HepG2 (cell line): Measurements from ENCODE around the gene KATNB1. TPM values are rescaled to one million over a fixed set of nuclear protein-coding genes. Genes with fewer than 3 reads are reported as not detected.
A peak's percentile ranks its signal among the peaks of the same experiment; 100 is the strongest.

Source experiments
- ARID4A ChIP-seq: sonication (generic); formaldehyde crosslinking; IDR thresholded peaks from 2 replicates; pipeline ENCODE4 v1.5.0; 2020; ENCODE audit warnings: mild to moderate bottlenecking, missing genetic modification reagents, borderline replicate concordance
- ARNT2 ChIP-seq: sonication (generic); formaldehyde crosslinking; IDR thresholded peaks from 2 replicates; pipeline ENCODE4 v1.8.0; 2022; ENCODE audit warnings: mild to moderate bottlenecking, low read depth, missing genetic modification reagents, moderate library complexity
- CBX5 ChIP-seq: sonication (generic); formaldehyde crosslinking; IDR thresholded peaks from 2 replicates; pipeline ENCODE4 v1.4.0; 2020; ENCODE audit warnings: missing genetic modification reagents, borderline replicate concordance
- CSRNP1 ChIP-seq: sonication (generic); formaldehyde crosslinking; IDR thresholded peaks from 2 replicates; pipeline ENCODE4 v1.8.1; 2023; ENCODE audit warnings: mild to moderate bottlenecking, missing genetic modification reagents
- HNRNPLL ChIP-seq: fragments of 200-400 bp; formaldehyde crosslinking; IDR thresholded peaks from 2 replicates; pipeline ENCODE4 v1.6.1; 2017; ENCODE audit warnings: mild to moderate bottlenecking, low read depth, low read length; ENCODE audit not compliant: poor library complexity, severe bottlenecking
- MAZ ChIP-seq, 2 experiments: sonication (generic) in 1 of 2; formaldehyde crosslinking in 1 of 2; IDR thresholded peaks; 2 replicates each; pipeline versions ENCODE4 v1.5.0 to v1.6.1; 2012 to 2020; ENCODE audit warnings: low read depth in 2 of 2, mild to moderate bottlenecking in 2 of 2, borderline replicate concordance in 1 of 2, improper control_type of control experiment in 1 of 2, low read length in 1 of 2, missing genetic modification reagents in 1 of 2, moderate library complexity in 1 of 2
- NFYB ChIP-seq: sonication (generic); formaldehyde crosslinking; IDR thresholded peaks from 2 replicates; pipeline ENCODE4 v1.4.0; 2020; ENCODE audit warnings: missing genetic modification reagents
- NKX3-1 ChIP-seq: sonication (generic); formaldehyde crosslinking; IDR thresholded peaks from 2 replicates; pipeline ENCODE4 v1.5.0; 2020; ENCODE audit warnings: missing genetic modification reagents
- NR2F6 ChIP-seq, 2 experiments: IDR thresholded peaks; 2 replicates each; pipeline ENCODE4 v1.6.1; 2016; ENCODE audit warnings: antibody characterized with exemption in 1 of 2, mild to moderate bottlenecking in 1 of 2
- PRPF4 ChIP-seq: fragments of 200-400 bp; formaldehyde crosslinking; IDR thresholded peaks from 2 replicates; pipeline ENCODE4 v1.6.1; 2016; ENCODE audit warnings: low read length, low read depth; ENCODE audit not compliant: poor library complexity, severe bottlenecking
- REL ChIP-seq: sonication (generic); formaldehyde crosslinking; conservative IDR thresholded peaks from 2 replicates; pipeline ENCODE4 v1.8.0; 2022; ENCODE audit warnings: mild to moderate bottlenecking, missing genetic modification reagents, moderate library complexity
- RFX5 ChIP-seq: IDR thresholded peaks from 2 replicates; pipeline ENCODE4 v1.6.1; 2011; ENCODE audit warnings: low read depth, low read length, improper control_type of control experiment
- TOPORS ChIP-seq: sonication (generic); formaldehyde crosslinking; IDR thresholded peaks from 2 replicates; pipeline ENCODE4 v1.8.0; 2023; ENCODE audit warnings: mild to moderate bottlenecking, missing genetic modification reagents
- YEATS4 ChIP-seq: sonication (generic); formaldehyde crosslinking; IDR thresholded peaks from 2 replicates; pipeline ENCODE4 v1.4.0; 2020; ENCODE audit warnings: missing genetic modification reagents, borderline replicate concordance
- ZFYVE20 ChIP-seq: sonication (generic); formaldehyde crosslinking; IDR thresholded peaks from 2 replicates; pipeline ENCODE4 v1.8.0; 2023; ENCODE audit warnings: low read depth, mild to moderate bottlenecking, moderate library complexity, missing genetic modification reagents, borderline replicate concordance
- ZNF232 ChIP-seq: sonication (generic); formaldehyde crosslinking; IDR thresholded peaks from 2 replicates; pipeline ENCODE4 v1.4.0; 2020; ENCODE audit warnings: missing genetic modification reagents, borderline replicate concordance
- ZNF292 ChIP-seq: sonication (generic); formaldehyde crosslinking; IDR thresholded peaks from 2 replicates; pipeline ENCODE4 v1.8.1; 2022; ENCODE audit warnings: mild to moderate bottlenecking, low read depth, missing genetic modification reagents, borderline replicate concordance
- ZNF367 ChIP-seq: sonication (generic); formaldehyde crosslinking; IDR thresholded peaks from 2 replicates; pipeline ENCODE4 v1.4.0; 2020; ENCODE audit warnings: missing genetic modification reagents, borderline replicate concordance
- ZNF44 ChIP-seq: sonication (generic); formaldehyde crosslinking; IDR thresholded peaks from 2 replicates; pipeline ENCODE4 v1.5.1; 2020; ENCODE audit warnings: mild to moderate bottlenecking, missing genetic modification reagents
- ZNF441 ChIP-seq: sonication (generic); formaldehyde crosslinking; IDR thresholded peaks from 2 replicates; pipeline ENCODE4 v1.7.0; 2021; ENCODE audit warnings: missing genetic modification reagents, borderline replicate concordance
- ZNF607 ChIP-seq: sonication (generic); formaldehyde crosslinking; IDR thresholded peaks from 2 replicates; pipeline ENCODE4 v1.5.1; 2020; ENCODE audit warnings: missing genetic modification reagents, mild to moderate bottlenecking, borderline replicate concordance
- ZNF703 ChIP-seq: sonication (generic); formaldehyde crosslinking; IDR thresholded peaks from 2 replicates; pipeline ENCODE4 v1.5.1; 2020; ENCODE audit warnings: missing genetic modification reagents, mild to moderate bottlenecking, moderate library complexity, borderline replicate concordance
- ZNF788 ChIP-seq: sonication (generic); formaldehyde crosslinking; IDR thresholded peaks from 2 replicates; pipeline ENCODE4 v1.5.0; 2020; ENCODE audit warnings: mild to moderate bottlenecking, missing genetic modification reagents, borderline replicate concordance
- ZZZ3 ChIP-seq: sonication (generic); formaldehyde crosslinking; IDR thresholded peaks from 2 replicates; pipeline ENCODE4 v1.4.0; 2020; ENCODE audit warnings: missing genetic modification reagents, mild to moderate bottlenecking, borderline replicate concordance
- polyA plus RNA-seq, 8 experiments: library from polyadenylated mRNA; depleted of rRNA in 3 of 8; stranded (reverse) in 7 of 8; unstranded in 1 of 8; fragments of >200 nt; fragmentation: Illumina TruSeq in 4 of 8; extraction: Trizol in 4 of 8; gene quantifications; 2 replicates each; pipeline versions ENCODE4 v1.2.1 to v1.2.3, GENCODE V29; 2011 to 2016; ENCODE audit warnings: low read depth in 4 of 8, missing spikeins in 1 of 8, mixed read lengths in 1 of 8; ENCODE audit not compliant: insufficient read depth in 1 of 8
- total RNA-seq, 5 experiments: library from RNA; depleted of rRNA; stranded (reverse); fragments of >200 nt; fragmentation: Illumina TruSeq; extraction: Trizol; gene quantifications; 2 replicates each; pipeline ENCODE4 v1.2.3, GENCODE V29; 2016; ENCODE audit warnings: low read depth in 1 of 5

The KATNB1 gene
- total and polyA plus RNA-seq, 2 of the 13 experiments (the other 11 are each of a cell fraction or from before 2014, with no cell fraction given) = 31.5 to 43.5 TPM

DNA sequence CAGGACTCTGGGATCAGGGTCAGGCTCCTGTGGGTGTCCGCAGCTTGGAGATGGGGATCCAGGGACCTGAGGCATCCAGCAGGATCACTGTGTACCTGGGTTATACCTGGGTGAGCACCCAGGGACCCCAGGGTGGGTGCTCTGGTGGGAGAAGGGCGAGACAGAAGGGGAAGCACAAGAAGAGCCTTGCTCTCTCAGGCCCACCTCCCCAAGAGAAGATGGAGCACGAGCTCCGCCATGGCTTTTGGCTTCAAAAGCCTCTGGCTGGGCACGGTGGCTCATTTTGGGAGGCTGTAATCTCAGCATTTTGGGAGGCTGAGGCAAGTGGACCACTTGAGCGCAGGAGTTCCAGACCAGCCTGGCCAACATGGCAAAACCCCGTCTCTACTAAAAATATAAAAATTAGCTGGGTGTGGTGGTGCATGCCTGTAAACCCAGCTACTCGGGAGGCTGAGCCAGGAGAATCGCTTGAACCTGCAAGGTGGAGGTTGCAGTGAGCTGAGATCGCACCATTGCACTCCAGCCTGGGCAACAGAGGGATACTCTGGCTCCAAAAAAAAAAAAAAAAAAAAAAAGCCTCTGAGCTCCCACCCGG, 32.1 kb upstream of the KATNB1 start (continued):
- TF ChIP-seq MAZ (IDR thresholded peaks at IDR 0.05; ENCODE audit: borderline replicate concordance, low read depth, low read length) (no peak), MAZ (CRISPR knock-in tag; IDR thresholded peaks at IDR 0.05; ENCODE audit: low read depth) (0 out of 2 replicates have a peak, but pooled peaks have one; percentile 8), HNRNPLL (no peak), PRPF4 (no peak), ZNF367 (no peak), ZNF788 (peak; percentile 28; the same call in 1 of the 2 replicates), CSRNP1 (CRISPR knock-in tag) (no peak), ZNF441 (CRISPR knock-in tag) (0 out of 2 replicates have a peak, but pooled peaks have one; percentile 3), NKX3-1 (CRISPR knock-in tag) (0 out of 2 replicates have a peak, but pooled peaks have one; percentile 7), CBX5 (no peak), ARNT2 (CRISPR knock-in tag) (0 out of 2 replicates have a peak, but pooled peaks have one; percentile 6), NFYB (CRISPR knock-in tag) (no peak), TOPORS (CRISPR knock-in tag) (no peak), ZNF703 (CRISPR knock-in tag) (no peak), ZNF607 (no peak), NR2F6 (IDR thresholded peaks at IDR 0.05) (no peak), NR2F6 (CRISPR knock-in tag; IDR thresholded peaks at IDR 0.05) (no peak), RFX5 (no peak), ARID4A (CRISPR knock-in tag) (no peak), ZNF292 (CRISPR knock-in tag) (no peak), ZNF44 (no peak), ZNF232 (no peak; the same call in 1 of the 2 replicates), REL (CRISPR knock-in tag) (no peak), YEATS4 (CRISPR knock-in tag) (no peak), ZFYVE20 (CRISPR knock-in tag) (no peak), ZZZ3 (CRISPR knock-in tag) (no peak)
